Activated CD8-positive, alpha-beta memory T cell treated with anti-CD3 and anti-CD28 coated beads for 48 hours (primary cell): ENCODE results near the gene AGAP1.

Experiments used
- DNase-seq, 3 experiments: peaks; one replicate each; pipeline ENCODE4 v3.0.0-alpha.2; 2020; ENCODE audit warnings: low read depth in 2 of 3, low spot score in 2 of 3

The AGAP1 gene

GRCh38 chr2:235793163-235793752 lies 299.4 kb downstream of the AGAP1 start:
- DNase-seq = no peak

- DNase-seq = no peak
These were observed 305.4 kb downstream of the AGAP1 start for GRCh38 chr2:235799281-235799680.

GRCh38 chr2:235802542-235802941 lies 308.7 kb downstream of the AGAP1 start:
- no peak for DNase-seq

- no peak for DNase-seq
These were observed 309.2 kb downstream of the AGAP1 start for GRCh38 chr2:235803028-235803427.

GRCh38 chr2:235804676-235805075 lies 310.8 kb downstream of the AGAP1 start:
- no peak for DNase-seq

GRCh38 chr2:235806986-235807750 lies 313.3 kb downstream of the AGAP1 start:
- no peak for DNase-seq

- no peak for DNase-seq
These were observed 314.5 kb downstream of the AGAP1 start for GRCh38 chr2:235808366-235808765.

GRCh38 chr2:235810252-235810651 lies 316.4 kb downstream of the AGAP1 start:
- DNase-seq = no peak

- DNase-seq = no peak
These were observed 317.0 kb downstream of the AGAP1 start for GRCh38 chr2:235810846-235811245.

- no peak for DNase-seq
These were observed 317.8 kb downstream of the AGAP1 start for GRCh38 chr2:235811446-235812184.

- no peak for DNase-seq
These were observed 318.4 kb downstream of the AGAP1 start for GRCh38 chr2:235812185-235812665.

- DNase-seq = no peak
These were observed 319.6 kb downstream of the AGAP1 start for GRCh38 chr2:235813398-235813797.

GRCh38 chr2:235820571-235820970 lies 326.7 kb downstream of the AGAP1 start:
- DNase-seq = no peak

GRCh38 chr2:235824331-235824730 lies 330.5 kb downstream of the AGAP1 start:
- no peak for DNase-seq

GRCh38 chr2:235825946-235826345 lies 332.1 kb downstream of the AGAP1 start:
- no peak for DNase-seq

- no peak for DNase-seq
These were observed 333.0 kb downstream of the AGAP1 start for GRCh38 chr2:235826826-235827225.

GRCh38 chr2:235827585-235827992 lies 333.7 kb downstream of the AGAP1 start:
- DNase-seq = no peak

GRCh38 chr2:235829726-235830125 lies 335.9 kb downstream of the AGAP1 start:
- no peak for DNase-seq

- DNase-seq = no peak
These were observed 337.9 kb downstream of the AGAP1 start for GRCh38 chr2:235831755-235832154.

- no peak for DNase-seq
These were observed 339.1 kb downstream of the AGAP1 start for GRCh38 chr2:235832941-235833340.

- DNase-seq = no peak
These were observed 340.3 kb downstream of the AGAP1 start for GRCh38 chr2:235833971-235834620.
